GM18873 (cell line): ENCODE results near the gene BICC1.

ENCODE experiments used
- ATAC-seq: cut with Tn5 transposase; IDR thresholded peaks from one replicate; pipeline ENCODE4 v1.9.1; 2021; ENCODE audit warnings: mild to moderate bottlenecking, moderate library complexity, moderate number of reproducible peaks; ENCODE audit not compliant: unreplicated experiment, low FRiP score

BICC1 gene

DNA sequence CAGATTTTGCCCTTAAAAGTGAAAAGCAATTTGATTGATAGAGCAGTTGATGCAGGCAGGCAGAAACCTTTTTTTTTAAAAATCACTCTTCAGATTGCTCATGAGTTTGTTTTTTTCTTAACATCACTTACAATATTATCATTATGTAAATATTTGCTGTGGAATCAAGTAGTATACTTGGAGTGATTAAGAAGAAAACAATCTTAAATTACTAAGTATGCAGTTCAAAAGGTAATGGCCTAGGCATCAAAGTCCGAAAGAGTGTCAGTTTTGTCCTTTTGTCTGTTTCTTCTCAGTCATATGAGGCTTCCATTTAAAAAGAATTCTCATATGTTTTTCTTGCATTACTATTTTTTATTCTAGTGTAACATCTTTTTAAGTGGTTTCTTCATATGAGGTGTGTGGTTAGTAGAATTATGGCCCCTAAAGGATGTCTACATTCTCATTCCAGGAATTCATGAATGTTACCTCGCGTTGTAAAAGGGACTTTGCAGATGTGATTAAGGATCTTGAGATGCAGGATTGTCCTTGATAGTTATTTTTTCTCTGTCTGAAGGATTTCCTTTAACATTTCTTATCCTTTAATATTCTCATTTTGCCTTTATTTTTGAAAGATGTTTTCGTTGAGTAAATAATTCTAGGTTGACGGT lies 44.0 kb downstream of the BICC1 start:
- ATAC-seq = no peak

DNA sequence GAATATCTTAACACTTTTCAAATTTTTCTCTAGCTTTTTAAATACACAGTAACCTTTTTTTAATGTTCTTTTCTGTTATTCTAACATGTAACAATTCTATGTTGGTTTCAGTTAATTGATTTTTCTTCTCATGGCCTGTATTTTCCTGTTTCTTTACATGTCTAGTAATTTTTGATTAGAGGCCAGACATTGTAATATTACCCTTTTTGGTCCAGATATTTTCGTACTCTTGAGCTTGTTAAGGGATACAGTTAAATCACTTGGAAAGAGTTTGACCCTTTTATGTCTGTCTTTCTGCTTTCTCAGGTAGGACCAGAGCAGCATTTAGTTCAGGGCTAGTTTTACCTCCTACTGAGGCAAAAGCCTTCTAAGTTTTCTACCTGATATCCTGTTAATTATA lies 45.0 kb downstream of the BICC1 start:
- no peak for ATAC-seq

GRCh38 chr10:58560068-58560467 lies 47.4 kb downstream of the BICC1 start:
- ATAC-seq = no peak

GRCh38 chr10:58565271-58565670 lies 52.6 kb downstream of the BICC1 start:
- no peak for ATAC-seq

GRCh38 chr10:58567652-58568051 lies 55.0 kb downstream of the BICC1 start:
- ATAC-seq = no peak

GRCh38 chr10:58568428-58568935 lies 55.8 kb downstream of the BICC1 start:
- no peak for ATAC-seq

GRCh38 chr10:58570307-58570723 lies 57.6 kb downstream of the BICC1 start:
- ATAC-seq = no peak

- no peak for ATAC-seq
These were observed 58.3 kb downstream of the BICC1 start for GRCh38 chr10:58570979-58571378.

DNA sequence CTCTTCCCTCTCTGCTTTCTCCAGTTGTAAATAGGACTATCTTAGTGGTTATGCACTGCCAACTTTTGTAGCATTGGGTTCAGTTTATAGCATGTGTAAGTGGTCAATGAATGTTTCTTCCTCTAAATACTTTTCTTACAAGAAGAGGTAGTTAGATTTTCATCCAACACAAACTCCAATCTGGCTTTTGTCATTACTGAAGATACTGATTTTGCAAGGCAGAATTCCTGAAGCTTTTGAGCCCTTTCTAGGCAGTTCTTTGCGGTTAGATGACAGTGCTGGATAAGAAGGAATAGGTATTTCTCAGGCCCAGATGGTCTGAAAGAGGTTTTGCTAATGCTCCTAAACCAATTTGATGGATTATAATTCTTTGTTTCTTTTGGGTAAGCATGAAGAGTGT lies 60.5 kb downstream of the BICC1 start:
- ATAC-seq = no peak

DNA sequence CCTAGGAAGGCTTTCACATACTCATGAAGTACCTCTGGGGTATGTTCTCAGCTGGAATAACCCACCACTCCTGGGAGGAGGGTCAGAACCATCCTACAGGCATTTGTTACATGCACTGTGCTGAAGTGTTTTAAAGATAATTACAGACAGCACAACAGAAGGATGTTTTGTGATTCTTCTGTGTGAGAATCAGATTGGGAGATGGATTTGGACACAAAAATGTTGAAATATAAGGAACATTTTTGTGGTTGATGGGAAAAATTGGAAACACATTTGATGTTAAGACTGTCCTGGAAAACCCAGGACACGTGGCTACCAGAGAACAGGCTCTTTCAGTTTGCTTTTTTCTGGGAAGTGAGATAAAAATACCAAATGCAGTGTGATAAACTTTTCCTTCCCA lies 61.4 kb downstream of the BICC1 start:
- ATAC-seq = no peak

DNA sequence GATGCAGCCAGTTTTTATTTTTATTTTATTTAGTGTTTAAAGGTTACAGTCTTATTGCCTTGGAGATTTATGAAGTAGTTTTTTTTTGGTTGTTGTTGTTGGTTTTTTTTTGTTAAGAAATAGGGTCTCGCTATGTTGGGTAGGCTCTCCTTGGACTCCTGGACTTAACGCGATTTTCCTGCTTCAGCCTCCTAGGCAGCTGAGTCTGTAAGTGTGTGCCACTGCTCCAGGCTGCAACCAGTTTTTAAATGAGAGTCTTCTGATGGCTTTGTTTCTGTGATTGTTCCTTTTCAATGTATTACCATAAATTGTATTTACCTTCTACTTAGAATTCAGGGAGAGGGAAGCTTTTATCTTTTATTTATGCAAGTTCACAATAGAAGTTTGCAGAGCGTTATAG lies 62.8 kb downstream of the BICC1 start:
- ATAC-seq = no peak

DNA sequence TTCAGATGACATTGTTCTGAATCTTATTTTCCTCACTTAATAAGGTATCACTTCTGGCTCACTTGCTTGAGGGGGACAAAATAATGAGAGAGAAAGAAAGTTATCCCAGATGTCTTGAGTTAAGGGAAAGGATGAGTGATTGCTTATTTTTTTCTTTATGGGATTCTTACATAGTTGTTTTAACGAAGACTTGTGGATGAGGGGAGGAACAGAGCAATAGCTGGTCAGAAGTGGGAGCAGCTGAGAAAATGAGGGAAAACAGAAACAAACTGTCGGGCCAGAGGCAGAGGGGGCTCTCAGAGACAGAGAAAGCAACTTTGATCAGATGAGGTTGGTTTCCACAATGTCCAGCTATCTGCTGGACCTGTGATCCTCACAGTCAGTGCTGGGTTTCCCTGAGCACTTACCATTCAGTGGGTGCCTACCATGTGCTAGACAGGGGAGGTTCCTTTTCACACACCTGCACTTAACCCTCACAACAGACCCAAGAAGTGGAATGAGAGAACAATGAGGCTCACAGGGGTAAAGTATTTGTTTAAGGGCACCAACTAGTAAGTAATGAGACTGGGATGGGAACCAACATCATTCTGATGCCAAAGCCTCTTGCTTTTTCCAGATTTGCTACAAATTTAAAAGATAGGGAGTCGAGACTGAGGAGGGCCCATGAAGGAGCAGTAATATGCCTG lies 64.2 kb downstream of the BICC1 start:
- ATAC-seq = no peak

DNA sequence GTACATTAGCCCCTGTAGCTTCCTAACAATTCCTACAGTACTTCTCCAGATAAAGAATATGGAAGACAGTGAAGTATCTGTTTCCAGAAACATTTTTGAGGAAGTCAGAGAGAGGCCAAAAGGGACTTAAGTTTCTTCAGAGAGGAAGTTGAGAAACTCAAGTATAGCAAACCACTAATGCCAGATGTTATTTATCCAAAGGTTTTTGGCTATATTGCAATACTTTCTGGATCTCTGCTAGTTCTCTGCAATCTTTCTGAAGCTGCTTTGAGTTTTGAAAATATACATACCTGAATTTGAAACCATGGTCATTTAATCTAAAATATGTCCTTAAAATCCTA lies 64.7 kb downstream of the BICC1 start:
- no peak for ATAC-seq

- ATAC-seq = no peak
These were observed 65.7 kb downstream of the BICC1 start for GRCh38 chr10:58578366-58578765.

DNA sequence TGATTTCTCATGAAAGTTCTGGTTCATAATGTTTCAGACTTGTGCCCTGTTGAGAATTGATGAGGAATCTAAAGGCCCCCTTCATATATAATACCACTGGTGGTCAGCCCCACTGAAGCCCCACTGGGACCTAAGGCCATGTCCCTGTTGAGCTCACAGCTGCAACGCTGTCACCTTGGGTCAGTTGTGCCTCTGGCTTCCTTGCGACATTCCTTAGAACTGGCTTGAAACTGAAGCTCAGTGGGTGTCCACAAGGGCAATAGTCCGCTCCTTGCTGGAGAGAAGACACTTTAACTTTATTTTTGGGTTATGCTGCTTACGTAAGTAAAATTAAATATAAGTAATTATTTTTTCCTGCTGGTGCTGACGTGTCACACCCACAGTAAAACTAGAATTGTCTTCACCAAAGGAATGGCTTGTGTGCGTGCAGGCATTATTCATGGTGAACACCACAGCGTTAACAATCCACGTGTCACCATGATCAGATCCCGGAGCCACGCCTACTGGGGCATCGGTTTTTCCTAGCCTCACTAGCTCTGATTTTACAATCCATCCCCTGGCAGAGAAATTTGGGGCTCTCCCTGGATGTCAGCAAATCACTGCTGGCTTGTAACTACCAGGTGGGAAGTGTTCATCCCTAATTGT lies 66.5 kb downstream of the BICC1 start:
- no peak for ATAC-seq

DNA sequence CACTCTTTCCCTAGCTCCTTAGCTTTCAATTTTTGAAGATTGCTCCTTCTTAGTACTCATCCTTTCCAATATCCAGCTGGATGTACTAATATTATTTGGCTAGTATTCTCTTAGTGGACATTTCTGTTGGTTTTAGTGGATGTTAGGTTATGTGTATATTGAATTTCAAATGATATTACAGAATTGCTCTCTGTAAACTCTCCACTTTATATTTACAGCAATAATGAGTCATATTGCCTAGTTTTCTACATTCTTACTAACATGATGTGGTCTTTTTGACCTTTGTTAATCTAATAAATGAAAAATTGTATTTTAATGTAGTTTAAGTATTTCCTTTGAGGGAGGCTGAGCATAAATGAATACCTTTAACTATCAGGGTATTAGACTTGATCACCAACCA lies 69.4 kb downstream of the BICC1 start:
- ATAC-seq = no peak

- no peak for ATAC-seq
These were observed 72.8 kb downstream of the BICC1 start for GRCh38 chr10:58585435-58585834.

DNA sequence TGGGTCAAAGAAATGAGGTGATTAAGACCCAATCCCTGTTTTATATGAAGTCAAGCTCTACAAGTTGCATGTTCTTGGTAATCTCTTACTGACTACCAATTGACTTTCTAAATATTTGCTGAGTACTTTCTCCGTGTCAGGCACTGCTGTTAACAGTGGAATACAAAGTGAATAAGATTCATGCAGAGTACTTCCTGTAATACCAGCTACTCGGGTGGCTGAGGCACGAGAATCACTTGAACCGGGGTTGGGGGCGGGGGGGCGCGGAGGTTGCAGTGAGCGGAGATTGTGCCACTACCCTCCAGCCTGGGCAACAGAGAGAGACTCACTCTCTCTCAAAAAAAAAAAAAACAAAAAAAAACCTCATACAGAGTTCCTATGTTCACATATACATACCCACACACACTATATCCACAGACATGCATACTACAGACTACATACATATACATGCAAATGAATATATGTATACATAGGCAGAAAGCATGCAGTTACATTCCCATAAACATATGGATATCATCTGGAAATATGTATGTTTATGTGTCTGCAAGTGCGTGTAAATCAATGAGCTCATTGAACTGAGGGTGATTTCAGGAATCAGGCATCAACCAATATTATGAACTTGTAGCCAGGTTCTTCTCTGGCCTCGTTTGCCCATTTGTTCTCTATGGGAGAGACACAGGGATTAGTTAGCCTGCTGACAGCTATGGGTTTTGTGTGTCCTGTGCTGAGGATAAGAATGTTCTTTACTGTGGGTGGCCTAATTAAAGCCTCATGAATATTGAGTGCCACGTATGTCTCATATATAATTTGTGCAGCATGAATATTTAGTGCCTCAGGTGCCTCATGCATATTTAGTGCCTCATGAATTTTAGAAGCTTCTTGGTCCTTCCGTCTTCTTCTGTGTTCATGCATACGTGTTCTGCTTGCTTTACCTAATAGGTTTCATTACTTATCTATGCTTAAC lies 73.9 kb downstream of the BICC1 start:
- ATAC-seq = no peak

GRCh38 chr10:58587676-58588075 lies 75.0 kb downstream of the BICC1 start:
- ATAC-seq = no peak

GRCh38 chr10:58588673-58589265 lies 76.1 kb downstream of the BICC1 start:
- no peak for ATAC-seq
